OCI-LY3 (cell line): ENCODE measurements around the gene LDB2.

Experiments
- H2AFZ ChIP-seq: fragments of 200-600, 300-600 bp; shearing (Covaris generic); 2 replicates; pipeline ENCODE4 v1.6.0; 2014; ENCODE audit warnings: antibody characterized with exemption, low read depth, low read length
- H3K27ac ChIP-seq: fragments of 200-600, 300-600 bp; sonication (generic); 2 replicates; pipeline ENCODE4 v1.5.1; 2014; ENCODE audit warnings: mild to moderate bottlenecking, low read length, moderate library complexity, mixed read lengths
- H3K27me3 ChIP-seq: fragments of 200-600, 300-600 bp; sonication (generic); 2 replicates; pipeline ENCODE4 v1.6.1; 2014; ENCODE audit warnings: low read depth, low read length, mixed read lengths
- H3K36me3 ChIP-seq: fragments of 200-600, 300-600 bp; sonication (generic); replicated peaks from 2 replicates; pipeline ENCODE3; 2014; ENCODE audit warnings: low read depth, low read length, mixed read lengths
- H3K4me1 ChIP-seq: fragments of 300-600, 200-600 bp; sonication (generic); 2 replicates; pipeline ENCODE4 v1.6.1; 2014; ENCODE audit warnings: low read length, mixed read lengths
- H3K4me2 ChIP-seq: fragments of 200-600, 300-600 bp; sonication (generic); 2 replicates; pipeline ENCODE4 v1.6.1; 2014; ENCODE audit warnings: low read length, mixed read lengths
- H3K4me3 ChIP-seq: fragments of 300-600, 200-600 bp; sonication (generic); 2 replicates; pipeline ENCODE4 v1.5.1; 2014; ENCODE audit warnings: antibody characterized with exemption, mild to moderate bottlenecking, low read length, moderate library complexity
- H3K79me2 ChIP-seq: fragments of 300-600, 200-600 bp; shearing (Covaris generic); 2 replicates; pipeline ENCODE4 v1.6.1; 2014; ENCODE audit warnings: mild to moderate bottlenecking, low read length, mixed read lengths
- H3K9ac ChIP-seq: fragments of 300-600, 200-600 bp; shearing (Covaris generic); 2 replicates; pipeline ENCODE4 v1.6.0; 2014; ENCODE audit warnings: mild to moderate bottlenecking, low read length, moderate library complexity
- H3K9me3 ChIP-seq: fragments of 200-600, 300-600 bp; shearing (Covaris generic); 2 replicates; pipeline ENCODE4 v1.6.1; 2014; ENCODE audit warnings: low read length, mixed read lengths; ENCODE audit not compliant: insufficient read depth
- H4K20me1 ChIP-seq: fragments of 200-600, 300-600 bp; sonication (generic); 2 replicates; pipeline ENCODE4 v1.6.1; 2016; ENCODE audit warnings: low read length, mixed read lengths; ENCODE audit not compliant: insufficient read depth
- EZH2phosphoT487 ChIP-seq: fragments of 200-600 bp; shearing (Covaris generic); IDR thresholded peaks from 2 replicates; pipeline ENCODE4 v1.6.1; 2018; ENCODE audit warnings: antibody characterized with exemption, mixed run types, low read depth
- TF ChIP-seq, protein P1 (sequence below): fragments of 200-600, 300-600 bp; sonication (generic); IDR thresholded peaks from 2 replicates; pipeline ENCODE4 v1.5.1; 2014; ENCODE audit warnings: antibody characterized with exemption, low read length, low read depth

The LDB2 gene

DNA sequence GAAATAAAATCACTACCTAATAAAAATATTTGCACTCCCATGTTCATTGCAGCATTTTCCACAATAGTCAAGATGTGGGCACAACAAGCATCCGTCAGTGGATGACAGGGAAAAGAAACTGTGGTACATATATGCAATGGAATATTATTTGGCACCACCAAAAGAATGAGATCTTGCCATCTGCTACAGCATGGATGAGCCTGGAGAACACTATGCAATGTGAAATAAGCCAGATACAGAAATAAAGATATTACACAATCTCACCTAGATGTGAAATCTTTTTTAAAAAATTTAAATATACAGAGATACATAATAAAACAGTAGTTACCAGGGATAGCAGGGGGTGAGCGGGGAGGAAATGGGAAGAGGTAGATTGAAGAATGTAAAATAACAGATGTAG, 44.8 kb downstream of the LDB2 start:
- Histone ChIP-seq H3K36me3 (no peaks in the 10 kb centered on the region), H3K9ac (no peak overlapping the region), H3K4me3 (no peak overlapping the region), H2AFZ (no peak overlapping the region), H3K4me1 (no peaks in the 10 kb centered on the region), H3K79me2 (no peaks in the 10 kb centered on the region), H3K4me2 (no peak overlapping the region), H4K20me1 (no peaks in the 10 kb centered on the region), H3K27me3 (no peaks in the 10 kb centered on the region), H3K9me3 (no peaks in the 10 kb centered on the region), H3K27ac (no peak overlapping the region)
- TF ChIP-seq EZH2phosphoT487 = no peak
- TF ChIP-seq, protein P1, sequence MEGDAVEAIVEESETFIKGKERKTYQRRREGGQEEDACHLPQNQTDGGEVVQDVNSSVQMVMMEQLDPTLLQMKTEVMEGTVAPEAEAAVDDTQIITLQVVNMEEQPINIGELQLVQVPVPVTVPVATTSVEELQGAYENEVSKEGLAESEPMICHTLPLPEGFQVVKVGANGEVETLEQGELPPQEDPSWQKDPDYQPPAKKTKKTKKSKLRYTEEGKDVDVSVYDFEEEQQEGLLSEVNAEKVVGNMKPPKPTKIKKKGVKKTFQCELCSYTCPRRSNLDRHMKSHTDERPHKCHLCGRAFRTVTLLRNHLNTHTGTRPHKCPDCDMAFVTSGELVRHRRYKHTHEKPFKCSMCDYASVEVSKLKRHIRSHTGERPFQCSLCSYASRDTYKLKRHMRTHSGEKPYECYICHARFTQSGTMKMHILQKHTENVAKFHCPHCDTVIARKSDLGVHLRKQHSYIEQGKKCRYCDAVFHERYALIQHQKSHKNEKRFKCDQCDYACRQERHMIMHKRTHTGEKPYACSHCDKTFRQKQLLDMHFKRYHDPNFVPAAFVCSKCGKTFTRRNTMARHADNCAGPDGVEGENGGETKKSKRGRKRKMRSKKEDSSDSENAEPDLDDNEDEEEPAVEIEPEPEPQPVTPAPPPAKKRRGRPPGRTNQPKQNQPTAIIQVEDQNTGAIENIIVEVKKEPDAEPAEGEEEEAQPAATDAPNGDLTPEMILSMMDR = no peak

DNA sequence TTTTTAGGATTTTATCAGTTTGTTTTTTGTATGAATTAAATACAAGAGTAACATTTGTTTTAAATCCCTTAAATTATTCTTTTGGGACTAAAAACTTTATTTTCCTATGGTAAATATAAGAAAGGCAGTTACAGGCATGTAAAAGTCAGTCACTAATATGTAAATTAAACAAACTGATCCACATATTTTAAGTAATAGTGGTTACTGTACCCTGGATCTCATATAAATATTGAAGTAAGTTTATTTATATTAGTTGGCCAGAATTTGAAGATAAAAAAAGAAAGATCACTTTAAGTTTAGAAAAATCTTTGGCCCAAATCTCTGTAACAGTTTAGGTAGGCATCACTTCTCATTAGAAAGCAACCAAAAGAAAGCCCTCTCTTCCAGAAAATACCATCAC, 45.8 kb downstream of the LDB2 start:
- H3K79me2 ChIP-seq = no peaks in the 10 kb centered on the region

DNA sequence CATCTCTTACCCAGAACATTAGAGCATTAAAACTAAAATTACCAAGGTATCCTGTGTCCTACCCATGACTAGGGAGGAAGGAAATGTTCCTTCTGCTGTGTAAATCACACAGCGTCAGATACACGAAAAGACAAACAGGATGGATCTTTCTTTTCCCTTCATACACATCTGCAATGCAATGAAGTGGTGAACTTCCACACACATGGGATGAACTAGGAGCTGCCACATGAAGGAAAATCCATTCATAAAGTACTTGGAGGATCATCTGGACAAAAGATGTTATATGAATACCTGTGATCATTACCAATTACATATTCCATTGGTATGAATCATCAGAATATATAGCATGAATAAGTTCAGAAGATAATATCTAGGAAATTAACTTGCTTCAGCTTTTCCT, 46.2 kb downstream of the LDB2 start:
- H3K79me2 ChIP-seq = no peaks in the 10 kb centered on the region
- no peaks in the 10 kb centered on the region for H3K9me3 ChIP-seq
- H2AFZ ChIP-seq = no peak overlapping the region
- no peaks in the 10 kb centered on the region for H3K36me3 ChIP-seq
- H3K27me3 ChIP-seq = no peaks in the 10 kb centered on the region
- H3K4me1 ChIP-seq = no peaks in the 10 kb centered on the region
- no peak overlapping the region for H3K4me3 ChIP-seq
- no peak overlapping the region for H3K4me2 ChIP-seq
- no peak overlapping the region for H3K27ac ChIP-seq
- TF ChIP-seq, protein P1 = no peak
- TF ChIP-seq EZH2phosphoT487 = no peak
- no peak overlapping the region for H3K9ac ChIP-seq
- no peaks in the 10 kb centered on the region for H4K20me1 ChIP-seq

More for the DNA sequence above, 45.8 kb downstream of the LDB2 start:
- Histone ChIP-seq H3K4me3 (no peak overlapping the region), H3K4me1 (no peaks in the 10 kb centered on the region), H3K36me3 (no peaks in the 10 kb centered on the region), H2AFZ (no peak overlapping the region), H3K9ac (no peak overlapping the region), H3K9me3 (no peaks in the 10 kb centered on the region), H3K27ac (no peak overlapping the region), H3K27me3 (no peaks in the 10 kb centered on the region), H3K4me2 (no peak overlapping the region), H4K20me1 (no peaks in the 10 kb centered on the region)
- TF ChIP-seq, protein P1 = no peak
- TF ChIP-seq EZH2phosphoT487 = no peak

DNA sequence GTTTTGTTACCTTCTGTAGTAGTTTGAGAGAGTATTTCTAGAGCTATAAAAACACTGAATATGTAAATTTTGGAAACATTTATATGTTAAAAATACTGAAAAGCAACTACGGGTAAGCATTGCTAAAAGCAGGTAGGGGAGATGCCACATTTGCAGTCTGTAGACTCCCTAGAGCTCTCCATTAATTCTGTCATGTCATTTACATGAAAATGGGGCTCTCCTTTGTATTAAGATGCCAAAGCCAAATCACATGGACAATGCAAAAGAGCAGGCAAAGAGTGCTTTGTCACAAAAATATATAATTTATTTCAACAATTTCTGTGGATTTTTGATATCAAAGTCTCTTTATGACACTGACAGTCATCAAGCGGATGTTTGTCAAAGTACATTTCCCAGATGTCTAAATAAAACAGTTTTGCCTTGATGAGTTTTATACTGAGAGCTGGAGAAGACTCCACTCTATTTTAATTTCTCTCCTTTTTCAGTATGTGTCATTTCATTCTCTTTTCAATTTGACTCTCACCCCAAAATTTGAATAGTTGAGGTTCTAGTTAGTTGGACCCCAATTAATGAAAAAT, 51.8 kb downstream of the LDB2 start:
- Histone ChIP-seq H3K9ac (no peak overlapping the region), H3K27me3 (no peaks in the 10 kb centered on the region), H3K4me2 (no peak overlapping the region), H3K36me3 (no peaks in the 10 kb centered on the region), H3K9me3 (no peaks in the 10 kb centered on the region), H2AFZ (no peak overlapping the region), H3K27ac (no peak overlapping the region), H3K79me2 (no peaks in the 10 kb centered on the region), H3K4me1 (no peaks in the 10 kb centered on the region), H4K20me1 (no peaks in the 10 kb centered on the region), H3K4me3 (no peak overlapping the region)
- TF ChIP-seq, protein P1 = no peak
- TF ChIP-seq EZH2phosphoT487 = no peak
